Stimulated activated CD4-positive, alpha-beta T cell treated with anti-CD3 and anti-CD28 coated beads, Interleukin-1b, Interleukin-23, amount 100 ng/mL, for 48 hours (primary cell): ENCODE measurements around the gene NEURL2.
"Not testable (repeated sequence)": the region's sequence is repeated elsewhere in the genome, so short reads cannot be mapped to it uniquely, and the experiment has no call there.

Experiments used
- DNase-seq: peaks from one replicate; pipeline ENCODE4 v3.0.0-alpha.2; 2020

NEURL2 gene

GRCh38 chr20:45919542-45920399 lies 28.8 kb upstream of the NEURL2 start:
- no peak for DNase-seq

GRCh38 chr20:45918779-45919537 lies 27.9 kb upstream of the NEURL2 start:
- DNase-seq = no peak

GRCh38 chr20:45918182-45918737 lies 27.3 kb upstream of the NEURL2 start:
- DNase-seq = no peak

GRCh38 chr20:45917790-45918141 lies 26.8 kb upstream of the NEURL2 start:
- no peak for DNase-seq

- DNase-seq = no peak
Observed at GRCh38 chr20:45913116-45913515, 22.1 kb upstream of the NEURL2 start.

- no peak for DNase-seq
Observed at GRCh38 chr20:45912344-45912682, 21.3 kb upstream of the NEURL2 start.

- peak; percentile 28 for DNase-seq
Observed at GRCh38 chr20:45911486-45912343, 20.7 kb upstream of the NEURL2 start, which contains the start of gene PLTP. TSS of gene PLTP (minus strand) at chr20:45912155. CDS start at chr20:45911452, 703 bp downstream.

GRCh38 chr20:45910670-45911485 lies 19.9 kb upstream of the NEURL2 start:
- DNase-seq = peak; percentile 98

GRCh38 chr20:45909817-45910669 lies 19.0 kb upstream of the NEURL2 start:
- DNase-seq = no peak

GRCh38 chr20:45909336-45909808 lies 18.4 kb upstream of the NEURL2 start:
- DNase-seq = no peak

GRCh38 chr20:45908084-45908483 lies 17.1 kb upstream of the NEURL2 start:
- no peak for DNase-seq

GRCh38 chr20:45907219-45907948 lies 16.4 kb upstream of the NEURL2 start:
- DNase-seq = no peak

- DNase-seq = no peak
Observed at GRCh38 chr20:45905505-45906079, 14.6 kb upstream of the NEURL2 start.

GRCh38 chr20:45904583-45905504 lies 13.8 kb upstream of the NEURL2 start:
- no peak for DNase-seq

- DNase-seq = no peak
Observed at GRCh38 chr20:45902199-45902701, 11.2 kb upstream of the NEURL2 start.

- DNase-seq = not testable (repeated sequence)
Observed at GRCh38 chr20:45901332-45901731, 10.3 kb upstream of the NEURL2 start.

GRCh38 chr20:45899046-45899835 lies 8.2 kb upstream of the NEURL2 start:
- no peak for DNase-seq

GRCh38 chr20:45898285-45898684 lies 7.3 kb upstream of the NEURL2 start:
- no peak for DNase-seq
